Chondrocyte (in vitro differentiated cells): ENCODE results near the gene SLC8A2. TPM values are rescaled to one million over a fixed set of nuclear protein-coding genes. Genes with fewer than 3 reads are reported as not detected.
"Not testable (repeated sequence)": the region's sequence is repeated elsewhere in the genome, so short reads cannot be mapped to it uniquely, and the experiment has no call there.

Source experiments
- DNase-seq: peaks from one replicate; pipeline ENCODE4 v3.0.0; 2021; ENCODE audit warnings: mixed read lengths, low spot score
- H3K27ac Mint-ChIP-seq: one replicate; pipeline ENCODE4 v1.8.0; 2021; ENCODE audit warnings: mild to moderate bottlenecking, moderate library complexity, mixed read lengths; ENCODE audit not compliant: unreplicated experiment
- H3K27me3 Mint-ChIP-seq: 2 replicates; pipeline ENCODE4 v1.8.0; 2021; ENCODE audit warnings: low read depth, mixed read lengths
- H3K36me3 Mint-ChIP-seq: 2 replicates; pipeline ENCODE4 v1.8.0; 2021; ENCODE audit warnings: low read depth, mixed read lengths
- H3K4me1 Mint-ChIP-seq: 2 replicates; pipeline ENCODE4 v1.8.0; 2021; ENCODE audit warnings: low read depth, mild to moderate bottlenecking, mixed read lengths
- H3K4me3 Mint-ChIP-seq: one replicate; pipeline ENCODE4 v1.8.0; 2021; ENCODE audit warnings: mild to moderate bottlenecking, moderate library complexity, mixed read lengths; ENCODE audit not compliant: unreplicated experiment
- H3K9me3 Mint-ChIP-seq: 2 replicates; pipeline ENCODE4 v1.8.0; 2021; ENCODE audit warnings: low read depth, mixed read lengths
- total RNA-seq: library from RNA; stranded (reverse); gene quantifications from 3 replicates; pipeline ENCODE4 v1.2.1, GENCODE V29; 2021
- TF ChIP-seq, protein P1 (sequence below): fragments of 200-600 bp; sonication (generic); IDR thresholded peaks from 2 replicates; pipeline ENCODE4 v1.5.0; 2021; ENCODE audit warnings: antibody characterized with exemption, mild to moderate bottlenecking, moderate library complexity

SLC8A2 gene
- total RNA-seq, 1 donor from 2014 or later, result 0.42 TPM

DNA sequence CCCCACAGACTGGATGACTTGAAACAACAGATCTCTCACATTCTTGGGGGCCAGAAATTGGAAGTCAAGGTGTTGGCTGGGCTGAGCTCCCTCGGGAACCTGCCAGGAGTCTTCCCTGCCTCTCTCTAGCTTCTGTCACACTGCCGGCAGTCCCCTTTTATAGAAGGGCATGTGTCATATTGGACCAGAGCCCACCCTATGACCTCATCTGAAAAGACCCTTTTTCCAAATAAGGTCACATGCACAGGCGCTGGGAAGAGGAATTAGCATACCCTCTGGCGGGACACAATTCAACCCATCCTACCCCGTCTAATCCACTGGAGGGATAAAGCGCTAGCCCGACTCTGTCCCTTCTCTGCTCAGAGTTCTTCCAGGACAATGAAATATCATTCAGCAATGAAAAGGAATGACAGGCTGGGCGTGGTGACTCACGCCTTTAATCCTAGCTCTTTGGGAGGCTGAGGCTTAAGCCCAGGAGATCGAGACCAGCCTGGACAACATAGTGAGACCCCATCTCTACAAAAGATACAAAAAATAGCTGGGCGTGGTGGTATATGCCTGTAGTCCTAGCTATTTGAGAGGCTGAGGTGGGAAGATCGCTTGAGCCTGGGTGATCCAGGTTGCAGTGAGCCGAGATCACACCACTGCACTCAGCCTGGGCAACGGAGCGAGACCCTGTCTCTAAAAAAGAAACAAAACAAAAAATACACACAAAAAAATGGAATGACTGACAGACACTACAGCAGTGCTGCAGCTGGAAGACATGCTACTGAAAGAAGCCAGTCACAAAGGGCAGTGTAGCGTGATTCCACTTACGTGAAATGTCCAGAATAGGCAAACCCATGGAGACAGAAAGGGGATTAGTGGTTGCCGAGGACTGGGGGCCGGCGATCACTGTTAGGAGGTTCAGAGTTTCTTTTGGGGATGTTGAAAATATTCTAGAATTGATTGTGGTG lies 80.9 kb downstream of the SLC8A2 start:
- peaks cover 11% of the 10 kb centered on the region for H3K27me3 Mint-ChIP-seq
- no peaks in the 10 kb centered on the region for H3K9me3 Mint-ChIP-seq
- H3K36me3 Mint-ChIP-seq, result no peaks in the 10 kb centered on the region
- TF ChIP-seq, protein P1, sequence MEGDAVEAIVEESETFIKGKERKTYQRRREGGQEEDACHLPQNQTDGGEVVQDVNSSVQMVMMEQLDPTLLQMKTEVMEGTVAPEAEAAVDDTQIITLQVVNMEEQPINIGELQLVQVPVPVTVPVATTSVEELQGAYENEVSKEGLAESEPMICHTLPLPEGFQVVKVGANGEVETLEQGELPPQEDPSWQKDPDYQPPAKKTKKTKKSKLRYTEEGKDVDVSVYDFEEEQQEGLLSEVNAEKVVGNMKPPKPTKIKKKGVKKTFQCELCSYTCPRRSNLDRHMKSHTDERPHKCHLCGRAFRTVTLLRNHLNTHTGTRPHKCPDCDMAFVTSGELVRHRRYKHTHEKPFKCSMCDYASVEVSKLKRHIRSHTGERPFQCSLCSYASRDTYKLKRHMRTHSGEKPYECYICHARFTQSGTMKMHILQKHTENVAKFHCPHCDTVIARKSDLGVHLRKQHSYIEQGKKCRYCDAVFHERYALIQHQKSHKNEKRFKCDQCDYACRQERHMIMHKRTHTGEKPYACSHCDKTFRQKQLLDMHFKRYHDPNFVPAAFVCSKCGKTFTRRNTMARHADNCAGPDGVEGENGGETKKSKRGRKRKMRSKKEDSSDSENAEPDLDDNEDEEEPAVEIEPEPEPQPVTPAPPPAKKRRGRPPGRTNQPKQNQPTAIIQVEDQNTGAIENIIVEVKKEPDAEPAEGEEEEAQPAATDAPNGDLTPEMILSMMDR, result no peak
- H3K27ac Mint-ChIP-seq, result no peak overlapping the region
- DNase-seq, result no peak
- no peak overlapping the region for H3K4me3 Mint-ChIP-seq
- H3K4me1 Mint-ChIP-seq, result peaks cover 3% of the 10 kb centered on the region

DNA sequence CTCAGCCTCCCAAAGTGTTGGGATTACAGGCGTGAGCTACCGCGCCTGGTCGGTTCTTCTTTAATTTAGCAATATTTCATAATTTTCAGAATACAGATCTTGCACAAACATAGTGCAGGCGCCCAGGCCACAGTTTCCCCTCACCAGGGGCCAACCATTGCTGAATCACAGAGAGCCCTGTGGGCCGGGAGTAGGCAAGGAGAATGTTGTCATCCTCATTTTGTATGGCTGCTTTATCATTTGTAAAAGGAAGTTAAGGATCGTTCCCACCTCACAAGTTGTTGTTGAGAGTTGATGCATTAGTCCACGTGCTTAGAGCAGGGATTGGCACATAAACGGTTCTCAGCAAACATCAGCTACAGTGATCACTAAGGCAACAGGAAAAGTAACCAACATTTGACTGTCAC lies 82.5 kb downstream of the SLC8A2 start:
- DNase-seq, result no peak
- no peak overlapping the region for H3K4me3 Mint-ChIP-seq
- no peaks in the 10 kb centered on the region for H3K36me3 Mint-ChIP-seq
- peaks cover 7% of the 10 kb centered on the region for H3K27me3 Mint-ChIP-seq
- H3K9me3 Mint-ChIP-seq, result no peaks in the 10 kb centered on the region
- no peak overlapping the region for H3K27ac Mint-ChIP-seq
- TF ChIP-seq, protein P1, result no peak
- peaks cover 3% of the 10 kb centered on the region for H3K4me1 Mint-ChIP-seq

DNA sequence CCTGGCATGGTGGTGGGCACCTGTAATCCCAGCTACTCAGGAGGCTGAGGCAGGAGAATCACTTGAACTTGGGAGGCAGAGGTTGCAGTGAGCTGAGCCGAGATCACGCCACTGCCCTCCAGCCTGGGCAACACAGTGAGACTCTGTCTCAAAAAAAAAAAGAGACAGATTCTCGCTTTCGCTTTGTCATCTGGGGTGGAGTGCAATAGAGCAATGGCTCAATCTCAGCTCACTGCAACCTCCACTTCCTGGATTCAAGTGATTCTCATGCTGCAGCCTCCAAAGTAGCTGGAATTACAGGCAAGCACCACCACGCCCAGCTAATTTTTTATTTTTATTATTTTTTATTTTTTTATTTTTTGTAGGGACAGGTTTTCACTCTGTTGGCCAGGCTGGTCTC lies 83.0 kb downstream of the SLC8A2 start:
- H3K4me1 Mint-ChIP-seq, H3K4me3 Mint-ChIP-seq, H3K27me3 Mint-ChIP-seq, DNase-seq, H3K27ac Mint-ChIP-seq, H3K9me3 Mint-ChIP-seq, H3K36me3 Mint-ChIP-seq: not testable (repeated sequence)

DNA sequence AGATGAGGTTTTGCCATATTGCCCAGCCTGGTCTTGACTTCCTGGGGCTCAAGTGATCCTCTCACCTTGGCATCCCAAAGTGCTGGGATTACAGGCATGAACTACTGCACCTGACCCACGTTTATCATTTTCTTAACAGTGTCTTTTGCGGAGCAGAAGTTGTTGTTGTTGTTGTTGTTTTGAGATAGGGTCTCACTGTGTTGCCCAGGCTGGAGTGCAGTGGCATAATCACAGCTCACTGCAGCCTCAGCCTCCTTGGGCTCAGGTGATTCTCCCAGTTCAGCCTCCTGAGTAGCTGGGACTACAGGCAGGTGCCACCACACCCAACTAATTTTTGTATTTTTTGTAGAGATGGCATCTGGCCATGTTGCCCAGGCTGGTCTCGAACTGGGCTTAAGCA lies 84.1 kb downstream of the SLC8A2 start:
- H3K27me3 Mint-ChIP-seq, H3K27ac Mint-ChIP-seq, H3K4me1 Mint-ChIP-seq, DNase-seq, H3K36me3 Mint-ChIP-seq, H3K9me3 Mint-ChIP-seq, H3K4me3 Mint-ChIP-seq: not testable (repeated sequence)

DNA sequence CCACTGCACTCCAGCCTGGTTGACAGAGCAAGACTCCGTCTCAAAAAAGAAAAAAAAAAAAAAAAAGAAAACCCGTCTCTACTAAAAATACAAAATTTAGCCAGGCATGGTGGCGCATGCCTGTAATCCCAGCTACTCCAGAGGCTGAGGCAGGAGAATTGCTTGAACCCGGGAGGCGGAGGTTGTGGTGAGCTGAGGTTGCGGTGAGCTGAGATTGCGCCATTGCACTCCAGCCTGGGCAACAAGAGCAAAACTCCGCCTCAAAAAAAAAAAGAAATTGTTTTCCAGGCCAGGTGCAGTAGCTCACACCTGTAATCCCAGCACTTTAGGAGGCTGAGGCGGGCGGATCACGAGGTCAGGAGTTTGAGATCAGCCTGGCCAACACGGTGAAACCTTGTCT lies 85.1 kb downstream of the SLC8A2 start:
- not testable (repeated sequence) for H3K9me3 Mint-ChIP-seq, H3K27me3 Mint-ChIP-seq, DNase-seq, H3K27ac Mint-ChIP-seq, H3K4me1 Mint-ChIP-seq, H3K4me3 Mint-ChIP-seq, H3K36me3 Mint-ChIP-seq

DNA sequence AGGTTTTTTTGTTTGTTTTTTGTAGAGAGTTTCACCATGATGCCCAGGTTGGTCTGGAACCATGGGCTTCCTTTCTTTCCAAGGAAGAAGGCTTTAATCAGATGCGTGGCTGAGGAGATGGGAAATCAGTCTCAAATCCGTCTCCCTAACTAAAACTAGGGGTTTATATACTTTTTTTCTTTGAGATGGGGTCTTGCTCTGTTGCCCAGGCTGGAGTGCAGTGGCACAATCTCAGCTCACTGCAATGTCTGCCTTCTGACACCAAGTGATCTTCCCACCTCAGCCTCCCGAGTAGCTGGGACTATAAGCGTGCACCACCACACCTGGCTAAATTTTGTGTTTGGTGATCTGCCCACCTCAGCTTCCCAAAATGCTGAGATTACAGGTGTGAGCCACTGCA lies 87.2 kb downstream of the SLC8A2 start:
- H3K9me3 Mint-ChIP-seq, DNase-seq, H3K27me3 Mint-ChIP-seq, H3K27ac Mint-ChIP-seq, H3K4me3 Mint-ChIP-seq, H3K4me1 Mint-ChIP-seq: not testable (repeated sequence)
- H3K36me3 Mint-ChIP-seq, result peaks cover 20% of the 10 kb centered on the region

DNA sequence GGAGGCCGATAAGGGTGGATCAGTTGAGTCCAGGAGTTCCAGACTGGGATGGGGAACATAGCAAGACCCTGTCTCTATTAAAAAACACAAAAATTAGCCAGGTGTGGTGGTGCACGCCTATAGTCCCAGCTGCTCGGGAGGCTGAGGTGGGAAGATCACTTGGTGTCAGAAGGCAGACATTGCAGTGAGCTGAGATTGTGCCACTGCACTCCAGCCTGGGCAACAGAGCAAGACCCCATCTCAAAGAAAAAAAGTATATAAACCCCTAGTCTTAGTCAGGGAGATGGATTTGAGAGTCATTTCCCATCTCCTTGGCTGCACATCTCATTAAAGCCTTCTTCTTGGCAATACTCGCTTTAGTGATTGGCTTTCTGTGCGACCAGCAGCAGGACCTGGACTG lies 87.8 kb downstream of the SLC8A2 start:
- not testable (repeated sequence) for H3K4me1 Mint-ChIP-seq, H3K4me3 Mint-ChIP-seq, H3K27ac Mint-ChIP-seq, DNase-seq, H3K9me3 Mint-ChIP-seq, H3K27me3 Mint-ChIP-seq
- peaks cover 20% of the 10 kb centered on the region for H3K36me3 Mint-ChIP-seq
